AG04450 (cell line): Measurements from ENCODE around the gene GTF2A1L. TPM values are rescaled to one million over a fixed set of nuclear protein-coding genes. Genes with fewer than 3 reads are reported as not detected.

Experiments
- CTCF ChIA-PET: fragments of 300-600, 350-600 bp; formaldehyde crosslinking; extraction: SDS; loops from one replicate; lab custom pipeline; 2022; ENCODE audit warnings: antibody characterized with exemption, inconsistent platforms; lab: Charles Lee
- POLR2A ChIA-PET: fragments of 350-600 bp; formaldehyde crosslinking; extraction: SDS; loops from one replicate; lab custom pipeline; 2021; ENCODE audit warnings: antibody characterized with exemption, inconsistent platforms; lab: Yijun Ruan, JAX
- DNase-seq: peaks from one replicate; pipeline ENCODE4 v3.0.0-alpha.2; 2011; ENCODE audit warnings: low read depth, low spot score
- H3K27ac ChIP-seq: one replicate; pipeline ENCODE4 v1.5.1; 2012; ENCODE audit warnings: low read depth, low read length, control low read depth
- H3K27me3 ChIP-seq: one replicate; pipeline ENCODE4 v1.6.0; 2012; ENCODE audit warnings: low read length; ENCODE audit not compliant: control insufficient read depth, insufficient read depth
- H3K4me3 ChIP-seq: 2 replicates; pipeline ENCODE4 v1.5.1; 2011; ENCODE audit warnings: mild to moderate bottlenecking, low read depth, low read length, control low read depth
- H3K9me3 ChIP-seq: 2 replicates; pipeline ENCODE4 v1.5.1; 2012; ENCODE audit warnings: low read length; ENCODE audit not compliant: control insufficient read depth, insufficient read depth
- polyA plus RNA-seq: library from polyadenylated mRNA; depleted of rRNA; stranded (reverse); fragments of >200 nt; gene quantifications from 2 replicates; pipeline ENCODE4 v1.2.3, GENCODE V29; 2011
- TF ChIP-seq, protein P1 (sequence below): IDR thresholded peaks from 2 replicates; pipeline ENCODE4 v1.5.1; 2011; ENCODE audit warnings: low read depth, low read length, control low read depth, inconsistent platforms

GTF2A1L gene
- polyA plus RNA-seq, 1 experiment, result 0.19 TPM

DNA sequence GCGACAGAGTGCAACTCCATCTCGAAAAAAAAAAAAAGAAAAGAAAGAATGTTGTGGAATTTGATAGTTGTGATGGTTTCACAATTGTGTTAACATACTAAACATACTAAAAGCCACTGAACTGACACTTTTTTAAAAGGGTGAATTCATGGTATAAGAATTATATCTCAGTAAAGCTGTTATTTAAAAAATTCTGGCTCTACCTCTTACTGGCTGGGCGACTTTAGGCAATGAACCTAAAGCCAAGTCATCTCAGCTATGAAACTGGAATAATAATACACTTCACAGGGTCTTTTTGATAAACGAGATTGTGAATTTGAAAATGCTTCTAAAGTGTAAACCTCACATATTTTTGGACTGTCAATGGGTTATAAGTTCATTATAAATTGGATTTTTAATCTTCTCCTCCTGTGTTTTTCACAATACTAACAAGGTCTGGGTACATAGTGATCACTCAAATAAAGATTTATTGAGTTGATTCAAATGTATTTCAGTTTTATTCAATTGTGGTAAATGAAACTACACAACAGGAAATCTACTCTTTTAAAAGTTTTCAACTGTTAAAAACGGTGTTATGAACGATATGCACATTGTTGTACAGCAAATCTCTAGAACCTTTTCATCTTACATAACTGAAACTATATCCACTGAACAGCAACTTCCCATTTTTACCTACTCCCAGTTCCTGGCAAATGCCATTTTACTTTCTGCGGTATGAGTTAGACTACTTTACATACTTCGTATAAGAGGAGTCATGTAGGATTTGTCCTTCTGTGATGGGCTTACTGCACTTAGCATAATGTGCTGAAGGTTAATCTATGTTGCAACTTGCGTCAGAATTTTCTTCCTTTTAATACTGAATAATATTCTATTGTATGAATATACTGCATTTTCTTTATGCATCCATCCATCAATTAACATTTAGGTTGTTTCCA is 43.0 kb upstream of the GTF2A1L start:
- no peak overlapping the region for H3K4me3 ChIP-seq
- TF ChIP-seq, protein P1, sequence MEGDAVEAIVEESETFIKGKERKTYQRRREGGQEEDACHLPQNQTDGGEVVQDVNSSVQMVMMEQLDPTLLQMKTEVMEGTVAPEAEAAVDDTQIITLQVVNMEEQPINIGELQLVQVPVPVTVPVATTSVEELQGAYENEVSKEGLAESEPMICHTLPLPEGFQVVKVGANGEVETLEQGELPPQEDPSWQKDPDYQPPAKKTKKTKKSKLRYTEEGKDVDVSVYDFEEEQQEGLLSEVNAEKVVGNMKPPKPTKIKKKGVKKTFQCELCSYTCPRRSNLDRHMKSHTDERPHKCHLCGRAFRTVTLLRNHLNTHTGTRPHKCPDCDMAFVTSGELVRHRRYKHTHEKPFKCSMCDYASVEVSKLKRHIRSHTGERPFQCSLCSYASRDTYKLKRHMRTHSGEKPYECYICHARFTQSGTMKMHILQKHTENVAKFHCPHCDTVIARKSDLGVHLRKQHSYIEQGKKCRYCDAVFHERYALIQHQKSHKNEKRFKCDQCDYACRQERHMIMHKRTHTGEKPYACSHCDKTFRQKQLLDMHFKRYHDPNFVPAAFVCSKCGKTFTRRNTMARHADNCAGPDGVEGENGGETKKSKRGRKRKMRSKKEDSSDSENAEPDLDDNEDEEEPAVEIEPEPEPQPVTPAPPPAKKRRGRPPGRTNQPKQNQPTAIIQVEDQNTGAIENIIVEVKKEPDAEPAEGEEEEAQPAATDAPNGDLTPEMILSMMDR, result no peak
- H3K27ac ChIP-seq, result no peak overlapping the region
- DNase-seq, result no peak
- no peaks in the 10 kb centered on the region for H3K27me3 ChIP-seq
- CTCF ChIA-PET, result interaction anchor here (0.7 kb wide), 1 partner anchor 469 kb away, joined by 3 read pairs; no protein-coding TSS in a partner anchor
- no peaks in the 10 kb centered on the region for H3K9me3 ChIP-seq
- POLR2A ChIA-PET, result no interaction called here

DNA sequence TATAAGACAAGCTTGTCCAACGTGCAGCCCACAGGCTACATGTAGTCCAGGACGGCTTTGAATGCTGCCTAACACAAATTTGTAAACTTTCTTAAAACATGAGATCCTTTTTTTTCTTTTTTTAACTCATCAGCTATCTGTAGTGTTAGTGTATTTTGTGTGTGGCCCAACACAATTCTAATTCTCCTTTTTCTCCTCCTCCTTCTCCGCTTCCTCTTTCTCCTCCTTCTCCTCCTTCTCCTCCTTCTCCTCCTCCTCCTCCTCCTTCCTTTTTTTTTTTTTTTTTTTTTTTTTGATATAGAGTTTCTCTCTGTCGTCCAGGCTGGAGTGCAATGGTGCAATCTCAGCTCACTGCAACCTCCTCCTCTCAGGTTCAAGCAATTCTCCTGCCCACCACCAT is 39.3 kb upstream of the GTF2A1L start:
- H3K4me3 ChIP-seq, result no peak overlapping the region
- no peaks in the 10 kb centered on the region for H3K9me3 ChIP-seq
- POLR2A ChIA-PET, result no interaction called here
- TF ChIP-seq, protein P1, result no peak
- CTCF ChIA-PET, result interaction anchor here (0.9 kb wide), 1 partner anchor 10 kb away, joined by 9 read pairs; no protein-coding TSS in a partner anchor
- no peaks in the 10 kb centered on the region for H3K27me3 ChIP-seq
- no peak overlapping the region for H3K27ac ChIP-seq
- no peak for DNase-seq

DNA sequence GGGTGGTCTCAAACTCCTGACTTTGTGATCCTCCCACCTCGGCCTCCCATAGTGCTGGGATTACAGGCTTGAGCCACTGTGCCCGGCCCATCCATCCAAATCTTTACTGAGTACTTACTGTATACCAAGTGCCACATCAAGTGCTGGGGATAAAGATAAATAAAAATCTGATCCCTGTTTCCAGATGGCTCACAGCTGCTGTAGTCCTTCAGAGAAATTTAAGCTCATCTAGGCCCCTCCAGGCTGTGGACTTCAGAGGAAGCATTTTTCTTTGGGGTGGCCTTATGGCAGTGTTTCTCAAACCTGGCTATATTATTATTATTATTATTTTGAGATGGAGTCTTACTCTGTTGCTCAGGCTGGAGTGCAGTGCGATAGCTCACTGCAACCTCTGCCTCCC is 33.7 kb upstream of the GTF2A1L start:
- Histone ChIP-seq H3K27me3 (no peaks in the 10 kb centered on the region), H3K9me3 (no peaks in the 10 kb centered on the region), H3K4me3 (no peak overlapping the region), H3K27ac (no peak overlapping the region)
- ChIA-PET POLR2A (no interaction called here), CTCF (interaction anchor here (0.6 kb wide), 1 partner anchor 142 kb away, joined by 3 read pairs; no protein-coding TSS in a partner anchor)
- DNase-seq, result no peak
- TF ChIP-seq, protein P1, result no peak

DNA sequence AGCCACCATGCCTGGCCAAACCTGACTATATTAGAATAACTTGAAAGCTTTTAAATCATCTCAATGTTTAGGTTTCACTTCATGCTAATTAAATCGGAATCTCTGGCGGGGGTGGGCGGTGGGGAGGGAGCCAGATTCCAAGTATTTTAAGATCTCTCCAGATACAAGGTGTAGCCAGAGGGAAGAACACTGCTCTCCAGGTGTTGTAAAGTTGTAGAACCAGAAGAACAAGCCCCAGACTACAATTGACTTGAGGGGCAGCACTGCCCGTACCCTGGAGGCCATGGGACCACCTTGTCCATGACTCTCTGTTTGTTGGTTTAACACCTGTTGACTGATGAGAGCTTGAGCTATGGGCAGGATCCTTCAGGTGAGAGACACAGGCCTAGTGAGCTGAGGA is 33.1 kb upstream of the GTF2A1L start:
- no peak overlapping the region for H3K4me3 ChIP-seq
- H3K27ac ChIP-seq, result no peak overlapping the region
- H3K27me3 ChIP-seq, result no peaks in the 10 kb centered on the region
- ChIA-PET CTCF (interaction anchor here (0.6 kb wide), 1 partner anchor 143 kb away, joined by 3 read pairs; no protein-coding TSS in a partner anchor), POLR2A (no interaction called here)
- DNase-seq, result no peak
- H3K9me3 ChIP-seq, result no peaks in the 10 kb centered on the region
- TF ChIP-seq, protein P1, result no peak

DNA sequence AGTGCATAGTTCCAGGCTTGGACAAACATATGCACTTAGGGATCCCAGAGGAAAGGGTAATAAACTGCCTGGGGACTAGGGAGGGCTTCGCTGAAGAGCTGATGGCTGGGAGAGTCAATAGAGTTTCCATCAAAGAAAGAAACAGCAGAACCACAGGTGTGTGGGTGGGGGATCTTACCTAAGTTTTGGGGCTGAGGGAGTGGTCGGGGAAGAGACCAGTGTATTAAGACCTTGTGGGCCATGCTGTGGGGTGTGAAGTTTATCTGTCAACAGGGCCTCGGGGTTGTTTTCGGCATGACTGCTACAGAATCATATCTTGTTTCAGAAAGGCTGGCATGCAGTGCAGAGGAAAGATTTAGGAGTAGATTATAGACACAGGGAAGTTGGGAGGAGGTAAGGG is 31.2 kb upstream of the GTF2A1L start:
- CTCF ChIA-PET, result interaction anchor here (0.6 to 1.3 kb wide), 3 partner anchors 115 to 142 kb away, joined by 4 to 5 read pairs (median 4); no protein-coding TSS in a partner anchor
- no peak overlapping the region for H3K4me3 ChIP-seq

More for the DNA sequence above, 31.2 kb upstream of the GTF2A1L start:
- TF ChIP-seq, protein P1, result no peak
- Histone ChIP-seq H3K27ac (no peak overlapping the region), H3K9me3 (no peaks in the 10 kb centered on the region), H3K27me3 (no peaks in the 10 kb centered on the region)
- POLR2A ChIA-PET, result no interaction called here
- no peak for DNase-seq
